Measurements from ENCODE around the gene METTL8. TPM values are rescaled to one million over a fixed set of nuclear protein-coding genes. Genes with fewer than 3 reads are reported as not detected.

METTL8 gene
- total RNA-seq, 1 donor = 29.8 TPM

GRCh38 chr2:171287611-171288010, 146.2 kb downstream of the METTL8 start:
- H3K4me3 ChIP-seq (ENCODE audit: low read depth, low read length) = no peak overlapping the region
- TF ChIP-seq CTCF (IDR thresholded peaks at IDR 0.05; ENCODE audit: insufficient read depth, low read depth, low read length) = no peak
- peak; percentile 41 for DNase-seq (ENCODE audit: low read depth)

GRCh38 chr2:171287036-171287571, 146.7 kb downstream of the METTL8 start:
- no peak for TF ChIP-seq CTCF (IDR thresholded peaks at IDR 0.05; ENCODE audit: insufficient read depth, low read depth, low read length)
- no peak overlapping the region for H3K4me3 ChIP-seq (ENCODE audit: low read depth, low read length)
- DNase-seq (ENCODE audit: low read depth) = peak; percentile 59

GRCh38 chr2:171281110-171281509, 152.7 kb downstream of the METTL8 start:
- TF ChIP-seq CTCF (IDR thresholded peaks at IDR 0.05; ENCODE audit: insufficient read depth, low read depth, low read length) = no peak
- no peak overlapping the region for H3K4me3 ChIP-seq (ENCODE audit: low read depth, low read length)
- DNase-seq (ENCODE audit: low read depth) = no peak

GRCh38 chr2:171279983-171280790, 153.6 kb downstream of the METTL8 start:
- no peak for DNase-seq (ENCODE audit: low read depth)
- H3K4me3 ChIP-seq (ENCODE audit: low read depth, low read length) = no peak overlapping the region
- no peak for TF ChIP-seq CTCF (IDR thresholded peaks at IDR 0.05; ENCODE audit: insufficient read depth, low read depth, low read length)

- DNase-seq (ENCODE audit: low read depth) = no peak
- no peak overlapping the region for H3K4me3 ChIP-seq (ENCODE audit: low read depth, low read length)
- TF ChIP-seq CTCF (IDR thresholded peaks at IDR 0.05; ENCODE audit: insufficient read depth, low read depth, low read length) = no peak
Observed at GRCh38 chr2:171274757-171275156, 159.0 kb downstream of the METTL8 start.

GRCh38 chr2:171271971-171272436, 161.8 kb downstream of the METTL8 start:
- peak; percentile 82 for DNase-seq (ENCODE audit: low read depth)
- H3K4me3 ChIP-seq (ENCODE audit: low read depth, low read length) = no peak overlapping the region
- no peak for TF ChIP-seq CTCF (IDR thresholded peaks at IDR 0.05; ENCODE audit: insufficient read depth, low read depth, low read length)
